ENCODE results near the gene SLC6A5. TPM values are rescaled to one million over a fixed set of nuclear protein-coding genes. Genes with fewer than 3 reads are reported as not detected.

SLC6A5 gene
- total RNA-seq, 1 experiment from 2014 or later: not detected

GRCh38 chr11:20598492-20598891, 916 bp upstream of the SLC6A5 start:
- no TSS peak for BruUV-seq (replicated peaks)
- TF ChIP-seq CTCF (conservative IDR thresholded peaks at IDR 0.05; ENCODE audit: low read depth, low read length): no peak
- TF ChIP-seq EZH2 (IDR thresholded peaks at IDR 0.05; ENCODE audit: borderline replicate concordance, low read depth, low read length, poor library complexity, severe bottlenecking): peak; percentile 3
- no peaks in the 10 kb centered on the region for H3K4me1 ChIP-seq (ENCODE audit: insufficient read depth, low read length, poor library complexity, severe bottlenecking)
- DNase-seq (ENCODE audit: low spot score): no peak
- H3K9me3 ChIP-seq (ENCODE audit: low read depth, low read length, poor library complexity, severe bottlenecking): no peaks in the 10 kb centered on the region
- H3K27me3 ChIP-seq (replicated peaks; ENCODE audit: insufficient read depth, low read depth, low read length, poor library complexity): peaks cover 95% of the 10 kb centered on the region
- ChIA-PET CTCF (no interaction called here), POLR2A (ENCODE audit: low non-redundant PET) (no interaction called here)
- intact Hi-C loops (cut with micrococcal nuclease; ENCODE audit: unreplicated experiment): no loop called here
- no peaks in the 10 kb centered on the region for H3K36me3 ChIP-seq (ENCODE audit: insufficient read depth, low read length, poor library complexity, severe bottlenecking)
- H3K27ac ChIP-seq (ENCODE audit: low read depth, low read length, poor library complexity, severe bottlenecking): no peak overlapping the region
- H3K4me3 ChIP-seq (ENCODE audit: low read depth, low read length, poor library complexity, severe bottlenecking): no peak overlapping the region

- Histone ChIP-seq H3K36me3 (ENCODE audit: insufficient read depth, low read length, poor library complexity, severe bottlenecking) (no peaks in the 10 kb centered on the region), H3K27me3 (replicated peaks; ENCODE audit: insufficient read depth, low read depth, low read length, poor library complexity) (peaks cover 97% of the 10 kb centered on the region), H3K4me3 (ENCODE audit: low read depth, low read length, poor library complexity, severe bottlenecking) (no peak overlapping the region), H3K27ac (ENCODE audit: low read depth, low read length, poor library complexity, severe bottlenecking) (no peak overlapping the region), H3K9me3 (ENCODE audit: low read depth, low read length, poor library complexity, severe bottlenecking) (no peaks in the 10 kb centered on the region), H3K4me1 (ENCODE audit: insufficient read depth, low read length, poor library complexity, severe bottlenecking) (no peaks in the 10 kb centered on the region)
- ChIA-PET CTCF (no interaction called here), POLR2A (ENCODE audit: low non-redundant PET) (no interaction called here)
- TF ChIP-seq EZH2 (IDR thresholded peaks at IDR 0.05; ENCODE audit: borderline replicate concordance, low read depth, low read length, poor library complexity, severe bottlenecking) (no peak), CTCF (conservative IDR thresholded peaks at IDR 0.05; ENCODE audit: low read depth, low read length) (no peak)
- BruUV-seq (replicated peaks): no TSS peak
- no peak for DNase-seq (ENCODE audit: low spot score)
- intact Hi-C loops (cut with micrococcal nuclease; ENCODE audit: unreplicated experiment): no loop called here
Observed at GRCh38 chr11:20600020-20600346, 575 bp downstream of the SLC6A5 start.

- CTCF ChIA-PET: no interaction called here
- DNase-seq (ENCODE audit: low spot score): no peak
- no peak overlapping the region for H3K27ac ChIP-seq (ENCODE audit: low read depth, low read length, poor library complexity, severe bottlenecking)
- H3K36me3 ChIP-seq (ENCODE audit: insufficient read depth, low read length, poor library complexity, severe bottlenecking): no peaks in the 10 kb centered on the region
- intact Hi-C loops (cut with micrococcal nuclease; ENCODE audit: unreplicated experiment): no loop called here
- H3K9me3 ChIP-seq (ENCODE audit: low read depth, low read length, poor library complexity, severe bottlenecking): no peaks in the 10 kb centered on the region
- H3K27me3 ChIP-seq (replicated peaks; ENCODE audit: insufficient read depth, low read depth, low read length, poor library complexity): peaks cover 99% of the 10 kb centered on the region
- no peak for TF ChIP-seq CTCF (conservative IDR thresholded peaks at IDR 0.05; ENCODE audit: low read depth, low read length)
- TF ChIP-seq EZH2 (IDR thresholded peaks at IDR 0.05; ENCODE audit: borderline replicate concordance, low read depth, low read length, poor library complexity, severe bottlenecking): no peak
- H3K4me1 ChIP-seq (ENCODE audit: insufficient read depth, low read length, poor library complexity, severe bottlenecking): no peaks in the 10 kb centered on the region
- BruUV-seq (replicated peaks): no TSS peak
- no peak overlapping the region for H3K4me3 ChIP-seq (ENCODE audit: low read depth, low read length, poor library complexity, severe bottlenecking)
- POLR2A ChIA-PET (ENCODE audit: low non-redundant PET): no interaction called here
Observed at GRCh38 chr11:20600551-20600950, 1.1 kb downstream of the SLC6A5 start.

All from A673 (cell line).